AG10803 (cell line): ENCODE data around the gene KLHL14.

Source experiments
- DNase-seq: peaks from one replicate; pipeline ENCODE4 v3.0.0; 2010; ENCODE audit warnings: low read depth
- H3K4me3 ChIP-seq: 2 replicates; pipeline ENCODE4 v1.5.1; 2011; ENCODE audit warnings: mild to moderate bottlenecking, low read length, control low read depth
- TF ChIP-seq, protein P1 (sequence below): conservative IDR thresholded peaks from 2 replicates; pipeline ENCODE4 v1.5.1; 2011; ENCODE audit warnings: mild to moderate bottlenecking, low read length, control low read depth, inconsistent platforms

Gene KLHL14

GRCh38 chr18:32777049-32777448, 4.2 kb upstream of the KLHL14 start:
- peak; percentile 2 for DNase-seq
- no peak overlapping the region for H3K4me3 ChIP-seq
- TF ChIP-seq, protein P1, sequence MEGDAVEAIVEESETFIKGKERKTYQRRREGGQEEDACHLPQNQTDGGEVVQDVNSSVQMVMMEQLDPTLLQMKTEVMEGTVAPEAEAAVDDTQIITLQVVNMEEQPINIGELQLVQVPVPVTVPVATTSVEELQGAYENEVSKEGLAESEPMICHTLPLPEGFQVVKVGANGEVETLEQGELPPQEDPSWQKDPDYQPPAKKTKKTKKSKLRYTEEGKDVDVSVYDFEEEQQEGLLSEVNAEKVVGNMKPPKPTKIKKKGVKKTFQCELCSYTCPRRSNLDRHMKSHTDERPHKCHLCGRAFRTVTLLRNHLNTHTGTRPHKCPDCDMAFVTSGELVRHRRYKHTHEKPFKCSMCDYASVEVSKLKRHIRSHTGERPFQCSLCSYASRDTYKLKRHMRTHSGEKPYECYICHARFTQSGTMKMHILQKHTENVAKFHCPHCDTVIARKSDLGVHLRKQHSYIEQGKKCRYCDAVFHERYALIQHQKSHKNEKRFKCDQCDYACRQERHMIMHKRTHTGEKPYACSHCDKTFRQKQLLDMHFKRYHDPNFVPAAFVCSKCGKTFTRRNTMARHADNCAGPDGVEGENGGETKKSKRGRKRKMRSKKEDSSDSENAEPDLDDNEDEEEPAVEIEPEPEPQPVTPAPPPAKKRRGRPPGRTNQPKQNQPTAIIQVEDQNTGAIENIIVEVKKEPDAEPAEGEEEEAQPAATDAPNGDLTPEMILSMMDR, result no peak

- TF ChIP-seq, protein P1, result no peak
- no peak overlapping the region for H3K4me3 ChIP-seq
- no peak for DNase-seq
These were observed 3.7 kb upstream of the KLHL14 start for GRCh38 chr18:32776561-32776960.

DNA sequence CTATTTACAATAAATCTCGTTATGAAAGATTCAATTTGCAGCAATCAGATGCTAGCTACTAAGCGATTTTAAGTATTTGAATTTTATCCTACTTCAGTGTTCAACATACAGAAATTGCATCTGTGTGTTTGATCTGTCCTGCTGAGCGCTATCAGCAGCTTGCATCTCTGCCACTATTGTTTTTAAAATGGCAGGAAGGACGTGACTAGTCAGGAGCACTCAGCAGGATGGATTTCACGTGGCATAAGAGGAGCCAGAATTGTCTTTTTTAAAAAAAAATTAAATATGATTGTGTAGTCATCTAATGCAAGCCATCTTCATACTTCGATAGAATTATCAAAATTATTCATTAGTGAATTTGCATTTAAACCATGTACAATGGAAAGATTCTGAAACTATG, 2.8 kb upstream of the KLHL14 start:
- TF ChIP-seq, protein P1, result no peak

GRCh38 chr18:32773382-32773712, 524 bp upstream of the KLHL14 start:
- H3K4me3 ChIP-seq, result no peak overlapping the region
- no peak for DNase-seq
- TF ChIP-seq, protein P1, result no peak

More for the DNA sequence above, 2.8 kb upstream of the KLHL14 start:
- no peak overlapping the region for H3K4me3 ChIP-seq
- no peak for DNase-seq

DNA sequence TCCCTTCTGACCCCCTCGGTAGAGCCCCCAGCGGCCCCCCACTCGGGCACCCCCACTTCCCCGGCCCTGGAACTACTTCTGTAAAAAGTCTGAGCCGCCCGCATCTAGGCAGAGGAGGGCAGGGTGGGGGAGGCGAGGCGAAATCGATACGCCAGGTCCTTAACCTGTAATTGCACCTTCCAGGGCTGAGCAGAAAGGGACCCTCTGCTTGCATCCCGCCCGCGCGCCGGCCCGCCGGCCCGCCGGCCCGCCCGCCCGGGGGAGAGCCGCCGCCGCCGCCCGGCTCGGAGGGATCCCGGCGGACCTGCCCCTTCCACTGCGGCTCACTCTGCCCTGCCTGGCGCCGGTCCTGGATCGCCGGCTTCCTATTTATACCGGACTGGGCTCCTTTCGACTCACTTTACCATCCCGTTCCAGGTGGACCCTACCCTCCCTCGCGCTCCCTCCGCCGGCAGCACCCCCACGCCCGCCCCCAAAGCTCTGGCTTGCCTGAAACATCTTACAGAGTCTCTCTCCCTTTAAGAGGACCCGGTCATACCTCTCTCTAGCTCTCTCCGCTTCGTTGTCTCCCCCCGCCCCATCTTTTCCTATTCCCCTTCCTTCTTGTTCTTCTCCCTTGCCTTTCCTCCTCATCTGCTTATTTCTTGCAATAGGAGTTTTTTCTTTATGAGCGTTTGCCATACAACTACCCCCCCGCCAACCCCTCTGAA, 797 bp downstream of the KLHL14 start:
- no peak overlapping the region for H3K4me3 ChIP-seq
- TF ChIP-seq, protein P1, result no peak
- DNase-seq, result no peak

DNA sequence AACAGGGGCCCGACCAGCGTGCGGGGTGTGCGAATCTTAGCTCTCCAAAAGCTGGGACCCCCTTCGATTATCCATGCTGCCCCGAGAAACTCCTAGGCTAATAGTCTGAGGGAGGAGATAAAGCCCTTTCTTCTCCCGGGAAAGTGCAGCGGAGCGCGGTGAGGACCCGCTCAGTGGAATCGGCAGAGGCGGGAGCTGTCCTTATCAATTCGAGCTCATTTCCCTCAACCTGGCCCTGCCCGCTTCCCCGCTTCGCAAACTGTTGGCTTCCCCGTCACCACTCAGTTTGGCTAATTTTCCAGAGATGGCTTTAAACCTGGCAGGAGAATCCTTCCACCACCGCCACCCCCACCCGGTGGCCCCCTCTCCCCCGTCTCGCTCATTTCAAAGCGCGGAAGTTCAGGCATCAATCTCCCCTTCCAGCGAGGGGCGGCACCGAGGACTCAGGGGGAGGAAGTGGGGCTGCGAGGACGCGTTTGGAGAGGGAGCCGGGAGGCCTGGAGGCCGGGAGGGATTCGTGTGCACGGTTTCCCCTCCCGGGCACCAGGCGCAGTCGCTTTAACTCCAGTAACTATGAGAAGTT, 1.6 kb downstream of the KLHL14 start:
- H3K4me3 ChIP-seq, result no peak overlapping the region

More for the DNA sequence above, 1.6 kb downstream of the KLHL14 start:
- TF ChIP-seq, protein P1, result no peak
- no peak for DNase-seq
